HTR-8/SVneo (cell line): ENCODE data around the gene SRGAP3.

Experiments
- DNase-seq: peaks from one replicate; pipeline ENCODE4 v3.0.0; 2011; ENCODE audit warnings: low spot score, mixed read lengths; ENCODE audit not compliant: insufficient read length
- FAIRE-seq: peaks from 2 replicates; lab custom pipeline; 2011; peaks lifted over from hg19 to GRCh38; lab: Jason Lieb, UNC

Gene SRGAP3

GRCh38 chr3:9205345-9206143 lies 43.9 kb downstream of the SRGAP3 start:
- FAIRE-seq = no peak

GRCh38 chr3:9204253-9204992 lies 45.0 kb downstream of the SRGAP3 start:
- FAIRE-seq (no peak), DNase-seq (no peak)

More at GRCh38 chr3:9205345-9206143, 43.9 kb downstream of the SRGAP3 start:
- no peak for DNase-seq

DNA sequence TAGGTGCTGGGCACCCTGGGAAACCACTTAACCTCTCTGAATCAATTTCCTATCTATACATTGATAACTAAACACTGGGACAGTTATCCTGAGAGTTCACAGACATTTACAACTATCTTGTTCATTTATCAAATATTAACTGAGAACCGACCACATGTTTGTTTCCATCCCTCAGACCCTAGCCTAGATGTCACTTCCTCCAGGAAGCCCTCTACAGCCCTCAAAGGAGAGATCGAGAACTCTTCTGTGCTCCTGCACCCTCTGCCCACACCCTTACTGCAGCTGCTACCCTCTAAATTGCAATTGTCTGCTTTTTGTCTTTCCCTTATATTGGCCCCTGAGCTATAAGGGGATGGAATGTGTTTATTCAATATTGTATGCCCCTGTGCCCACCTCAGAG lies 46.1 kb downstream of the SRGAP3 start:
- FAIRE-seq (no peak), DNase-seq (no peak)

GRCh38 chr3:9202546-9202945 lies 46.9 kb downstream of the SRGAP3 start:
- DNase-seq = no peak
- FAIRE-seq = no peak

GRCh38 chr3:9201955-9202354 lies 47.5 kb downstream of the SRGAP3 start:
- DNase-seq = no peak
- no peak for FAIRE-seq

DNA sequence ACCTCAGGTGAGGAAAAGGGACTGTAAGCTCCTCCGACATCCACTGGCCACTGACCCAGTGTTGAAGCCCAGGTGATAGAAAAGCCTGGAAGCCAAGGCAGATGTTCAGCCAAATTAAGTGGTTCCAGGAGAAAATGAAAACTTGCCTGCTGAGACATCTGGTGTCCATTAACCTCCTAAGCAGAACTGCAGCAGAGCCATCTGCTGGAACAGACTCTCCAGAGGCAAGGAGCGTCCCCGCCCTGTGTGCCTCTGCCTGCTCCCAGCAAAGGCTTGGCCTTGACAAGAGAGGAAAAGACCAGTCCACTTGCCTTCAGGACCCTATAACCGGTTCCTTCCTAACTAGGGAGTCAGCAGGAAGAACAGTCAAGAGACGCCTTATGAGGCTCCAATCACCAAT lies 48.2 kb downstream of the SRGAP3 start:
- FAIRE-seq = no peak
- DNase-seq = no peak

DNA sequence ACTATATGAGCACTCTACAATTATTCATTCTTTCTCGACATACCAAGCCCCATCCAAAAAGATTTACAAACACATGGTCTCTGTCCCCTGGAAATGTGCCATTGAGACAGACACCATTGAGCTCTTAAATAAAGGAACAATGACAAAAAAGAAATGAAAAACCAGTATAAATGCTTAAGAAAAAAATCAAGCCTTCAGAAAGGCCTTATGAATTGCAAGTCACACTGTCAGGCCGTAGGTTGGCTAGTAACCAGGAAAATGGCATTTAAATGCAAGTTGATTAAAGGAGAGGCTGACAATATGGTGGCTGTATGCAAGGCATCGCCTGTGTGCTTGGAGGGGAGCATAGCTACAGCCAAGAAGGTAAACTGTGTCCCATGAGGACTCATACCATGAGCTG lies 49.7 kb downstream of the SRGAP3 start:
- no peak for DNase-seq
- no peak for FAIRE-seq

GRCh38 chr3:9198899-9199335 lies 50.5 kb downstream of the SRGAP3 start:
- no peak for FAIRE-seq

GRCh38 chr3:9198261-9198660 lies 51.2 kb downstream of the SRGAP3 start:
- FAIRE-seq (no peak), DNase-seq (no peak)

More at GRCh38 chr3:9198899-9199335, 50.5 kb downstream of the SRGAP3 start:
- no peak for DNase-seq

DNA sequence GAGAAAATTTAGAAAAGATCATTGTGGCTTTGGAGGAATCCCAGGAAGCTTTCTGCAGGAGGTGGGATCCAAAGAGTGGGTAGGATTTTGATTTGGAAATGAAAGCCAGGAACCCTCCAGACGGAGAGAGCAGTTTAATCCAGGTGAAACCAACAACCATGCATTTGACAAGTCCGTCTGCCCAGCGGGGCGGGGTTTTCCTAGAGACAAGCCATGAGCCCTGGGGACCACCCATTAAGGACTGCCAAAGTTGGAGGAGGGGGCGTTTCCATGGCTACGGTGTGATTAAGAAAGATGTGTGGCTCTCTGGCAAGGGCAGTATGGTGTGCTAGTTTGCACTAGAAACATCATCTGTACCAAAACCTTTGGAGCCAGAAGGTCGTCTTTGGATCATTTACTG lies 53.4 kb downstream of the SRGAP3 start:
- DNase-seq (no peak), FAIRE-seq (no peak)

GRCh38 chr3:9195390-9195789 lies 54.1 kb downstream of the SRGAP3 start:
- FAIRE-seq (no peak), DNase-seq (no peak)

DNA sequence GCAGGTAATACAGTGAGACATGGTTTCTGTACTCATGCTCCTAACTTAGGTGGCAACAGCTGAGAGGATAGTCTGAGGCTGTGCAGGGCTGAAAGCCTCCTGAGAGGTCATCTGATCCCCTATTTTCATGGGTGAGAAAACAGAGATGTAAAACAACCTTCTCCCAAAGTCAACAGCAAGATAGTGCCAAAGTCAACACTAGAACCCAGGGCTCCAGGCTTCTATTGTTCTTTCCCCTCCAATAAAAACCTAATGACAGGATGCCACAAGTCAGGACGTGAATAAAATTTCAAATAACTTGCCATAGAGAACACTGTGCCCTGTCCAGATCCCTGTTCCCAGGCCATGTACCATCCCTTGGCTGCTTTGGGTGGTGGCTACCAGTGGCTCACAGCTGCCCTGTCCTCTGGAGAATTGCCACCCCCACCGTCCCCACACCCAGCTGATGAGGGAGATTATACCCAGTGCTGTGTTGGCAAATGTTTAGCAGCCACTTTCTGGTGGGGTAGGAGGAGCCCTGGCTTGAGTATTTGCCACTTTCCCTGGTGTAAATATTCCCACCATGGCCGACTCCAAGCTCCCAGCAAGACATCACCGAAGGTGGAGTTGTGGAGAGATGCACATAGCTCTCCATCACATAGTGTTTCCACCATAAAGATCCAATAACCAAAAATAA lies 54.8 kb downstream of the SRGAP3 start:
- FAIRE-seq (no peak), DNase-seq (no peak)

GRCh38 chr3:9193633-9194195 lies 55.7 kb downstream of the SRGAP3 start:
- FAIRE-seq (no peak), DNase-seq (no peak)

- FAIRE-seq (no peak), DNase-seq (no peak)
These were observed 56.2 kb downstream of the SRGAP3 start for GRCh38 chr3:9193211-9193610.

- no peak for DNase-seq
- FAIRE-seq = no peak
These were observed 57.0 kb downstream of the SRGAP3 start for GRCh38 chr3:9192248-9193025.

DNA sequence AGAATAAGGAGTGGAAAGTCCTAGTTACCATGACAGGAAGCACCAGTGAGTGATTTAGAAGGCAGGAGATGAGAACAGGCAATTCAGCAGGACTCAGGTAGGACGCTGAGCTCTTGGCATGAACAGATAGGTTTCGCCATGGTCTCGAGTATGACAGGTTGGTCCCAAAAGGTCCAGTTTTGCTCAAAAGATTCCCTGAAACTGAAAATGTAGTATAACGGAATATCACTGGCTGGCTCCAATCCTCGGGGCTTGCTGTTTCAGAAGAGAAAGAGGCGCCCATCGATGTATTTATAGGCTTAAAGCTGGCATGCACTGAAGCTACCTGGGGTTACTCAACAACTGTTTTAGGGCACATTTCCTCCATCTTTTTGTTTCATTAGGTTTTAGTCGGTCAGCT lies 59.2 kb downstream of the SRGAP3 start:
- DNase-seq (no peak), FAIRE-seq (no peak)

GRCh38 chr3:9188583-9188982 lies 60.9 kb downstream of the SRGAP3 start:
- no peak for FAIRE-seq
- DNase-seq = no peak

- no peak for FAIRE-seq
- DNase-seq = no peak
These were observed 63.7 kb downstream of the SRGAP3 start for GRCh38 chr3:9185701-9186100.

DNA sequence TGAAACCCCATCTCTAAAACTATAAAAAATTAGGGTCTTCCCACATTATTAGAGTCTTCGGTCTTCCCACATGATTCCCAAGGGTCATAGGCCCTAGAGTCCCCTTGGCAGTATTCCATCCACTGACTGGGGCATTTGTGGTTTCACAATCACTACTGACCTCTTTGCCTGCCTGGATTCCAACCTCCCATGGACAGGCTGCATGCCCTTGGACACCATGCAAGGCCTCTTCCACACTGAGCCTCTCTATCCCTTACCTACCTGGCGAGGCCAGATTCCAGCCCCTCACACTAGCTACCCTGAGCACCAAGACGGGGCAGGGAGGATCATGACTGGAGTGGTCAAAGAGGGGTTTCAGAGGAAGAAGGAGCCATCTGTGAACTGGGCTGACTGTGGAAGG lies 64.4 kb downstream of the SRGAP3 start:
- DNase-seq (no peak), FAIRE-seq (no peak)

DNA sequence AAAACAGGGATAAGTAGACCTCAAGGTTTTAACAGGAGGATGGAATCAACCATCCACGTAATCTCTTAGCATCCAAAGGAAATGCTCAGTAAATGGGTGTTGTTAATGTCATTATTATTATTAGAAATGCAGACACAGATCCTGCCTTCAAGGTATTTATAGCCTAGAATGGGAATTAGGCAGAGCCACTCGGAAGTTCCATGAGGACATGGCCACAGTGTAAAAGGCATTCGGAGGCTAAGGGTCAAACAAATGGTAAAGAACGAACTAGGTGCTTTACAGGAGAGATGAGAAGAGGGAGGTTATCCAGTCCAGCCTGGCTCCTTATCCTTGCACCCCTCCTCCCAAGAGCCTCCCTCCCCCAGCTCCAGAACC lies 65.0 kb downstream of the SRGAP3 start:
- no peak for FAIRE-seq
- DNase-seq = no peak
